ENCODE data around the gene TIGAR.

DNA sequence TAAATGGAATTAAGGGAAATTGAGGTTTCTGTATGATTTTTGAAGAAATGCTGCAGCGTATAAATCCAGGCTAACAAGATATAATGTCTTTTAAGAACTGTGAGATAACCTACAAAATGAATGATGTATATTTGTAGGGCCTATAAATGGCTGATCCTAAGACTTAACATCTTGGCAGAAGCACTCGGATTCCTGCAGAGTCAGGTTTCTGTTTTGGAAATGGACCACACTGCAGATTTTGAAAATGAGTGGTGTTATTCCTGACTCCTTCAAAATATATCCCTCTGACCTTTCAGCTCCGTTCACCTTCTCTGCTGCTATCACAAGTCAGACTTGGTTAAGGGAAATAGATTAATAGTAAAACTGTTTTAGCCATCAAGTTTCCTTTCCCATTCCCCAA lies 5.0 kb downstream of the TIGAR start:
- TF ChIP-seq GATA1 (IDR thresholded peaks at IDR 0.05; ENCODE audit: low read depth, low read length) (no peak), POLR2A (IDR thresholded peaks at IDR 0.05; ENCODE audit: low read length) (no peak)
